Stimulated activated naive B cell treated with anti-CD40 and anti-IgM and Interleukin-4, amounts not matched to agents 10 μg/mL and 1 μg/mL and 100 μg/mL, for 72 hours (primary cell): Measurements from ENCODE around the gene RNF44.

Experiments used
- ATAC-seq, 2 donors: fragments of 150-1000 bp; cut with Tn5 transposase; replicated peaks; 2 replicates each; pipeline ENCODE4 v1.10.0; 2021; ENCODE audit warnings: moderate library complexity in 1 of 2
- DNase-seq: peaks from one replicate; pipeline ENCODE4 v3.0.0; 2021
- H3K27ac Mint-ChIP-seq: one replicate; pipeline ENCODE4 v1.8.0; 2022; ENCODE audit warnings: mild to moderate bottlenecking, mixed read lengths
- H3K27me3 Mint-ChIP-seq, 2 donors: one replicate each; pipeline ENCODE4 v1.8.0; 2022; ENCODE audit warnings: mixed read lengths in 2 of 2
- H3K36me3 Mint-ChIP-seq, 2 donors: one replicate each; pipeline ENCODE4 v1.8.0; 2022; ENCODE audit warnings: mixed read lengths in 2 of 2, mild to moderate bottlenecking in 1 of 2
- H3K4me1 Mint-ChIP-seq, 2 donors: one replicate each; pipeline ENCODE4 v1.8.0; 2022; ENCODE audit warnings: mixed read lengths in 2 of 2, mild to moderate bottlenecking in 1 of 2
- H3K4me3 Mint-ChIP-seq, 2 donors: one replicate each; pipeline ENCODE4 v1.8.0; 2022; ENCODE audit warnings: mild to moderate bottlenecking in 2 of 2, mixed read lengths in 2 of 2, moderate library complexity in 1 of 2
- H3K9me3 Mint-ChIP-seq, 2 donors: one replicate each; pipeline ENCODE4 v1.8.0; 2022; ENCODE audit warnings: mixed read lengths in 2 of 2, mild to moderate bottlenecking in 1 of 2

RNF44 gene

GRCh38 chr5:176527246-176528222 is 9.7 kb downstream of the RNF44 start:
- DNase-seq (no peak), ATAC-seq (no peak)
- Mint-ChIP-seq H3K4me3 (no peak overlapping the region), H3K27ac (no peak overlapping the region), H3K4me1 (peaks cover 24 to 39% of the 10 kb centered on the region in 2 donors), H3K27me3 (no peaks in the 10 kb centered on the region), H3K36me3 (peaks cover 28% of the 10 kb centered on the region in 2 donors), H3K9me3 (no peaks in the 10 kb centered on the region)

GRCh38 chr5:176526462-176526861 is 10.7 kb downstream of the RNF44 start:
- Mint-ChIP-seq H3K36me3 (peaks cover 28% of the 10 kb centered on the region in 2 donors), H3K27me3 (no peaks in the 10 kb centered on the region), H3K4me3 (no peak overlapping the region), H3K4me1 (peaks cover 21 to 35% of the 10 kb centered on the region in 2 donors), H3K27ac (no peak overlapping the region), H3K9me3 (no peaks in the 10 kb centered on the region)
- DNase-seq, result no peak
- ATAC-seq, result no peak

- DNase-seq (no peak), ATAC-seq (no peak)
- peaks cover 17 to 33% of the 10 kb centered on the region in 2 donors for H3K4me1 Mint-ChIP-seq
- no peak overlapping the region for H3K4me3 Mint-ChIP-seq
- no peaks in the 10 kb centered on the region for H3K9me3 Mint-ChIP-seq
- peaks cover 23 to 24% of the 10 kb centered on the region in 2 donors for H3K36me3 Mint-ChIP-seq
- H3K27ac Mint-ChIP-seq, result no peak overlapping the region
- no peaks in the 10 kb centered on the region for H3K27me3 Mint-ChIP-seq
Observed at GRCh38 chr5:176525677-176526076, 11.5 kb downstream of the RNF44 start.

GRCh38 chr5:176524987-176525386 is 12.2 kb downstream of the RNF44 start:
- Mint-ChIP-seq H3K27me3 (no peaks in the 10 kb centered on the region), H3K4me3 (no peak overlapping the region), H3K36me3 (peaks cover 23% of the 10 kb centered on the region in 2 donors), H3K9me3 (no peaks in the 10 kb centered on the region), H3K27ac (no peak overlapping the region), H3K4me1 (peaks cover 15 to 34% of the 10 kb centered on the region in 2 donors)
- ATAC-seq, result no peak
- no peak for DNase-seq

- Mint-ChIP-seq H3K27ac (no peak overlapping the region), H3K9me3 (no peaks in the 10 kb centered on the region), H3K36me3 (peaks cover 15 to 17% of the 10 kb centered on the region in 2 donors), H3K27me3 (no peaks in the 10 kb centered on the region), H3K4me1 (peaks cover 9 to 26% of the 10 kb centered on the region in 2 donors), H3K4me3 (no peak overlapping the region)
- DNase-seq (no peak), ATAC-seq (no peak)
Observed at GRCh38 chr5:176524138-176524537, 13.1 kb downstream of the RNF44 start.

GRCh38 chr5:176521699-176522263 is 15.4 kb downstream of the RNF44 start:
- Mint-ChIP-seq H3K4me3 (no peak overlapping the region), H3K9me3 (no peaks in the 10 kb centered on the region), H3K4me1 (peaks cover 7 to 28% of the 10 kb centered on the region in 2 donors), H3K27me3 (no peaks in the 10 kb centered on the region), H3K27ac (no peak overlapping the region), H3K36me3 (peaks cover 2 to 5% of the 10 kb centered on the region in 2 donors)
- ATAC-seq (no peak), DNase-seq (no peak)

GRCh38 chr5:176521286-176521685 is 15.9 kb downstream of the RNF44 start:
- peaks cover 7 to 28% of the 10 kb centered on the region in 2 donors for H3K4me1 Mint-ChIP-seq
- DNase-seq (no peak), ATAC-seq (no peak)
- H3K27ac Mint-ChIP-seq, result no peak overlapping the region
- no peaks in the 10 kb centered on the region for H3K9me3 Mint-ChIP-seq
- no peaks in the 10 kb centered on the region for H3K27me3 Mint-ChIP-seq
- H3K36me3 Mint-ChIP-seq, result peaks cover 2 to 5% of the 10 kb centered on the region in 2 donors
- no peak overlapping the region for H3K4me3 Mint-ChIP-seq

GRCh38 chr5:176519810-176520720 is 17.1 kb downstream of the RNF44 start:
- H3K4me1 Mint-ChIP-seq, result peaks cover 10 to 34% of the 10 kb centered on the region in 2 donors
- ATAC-seq (no peak), DNase-seq (no peak)
- H3K27ac Mint-ChIP-seq, result no peak overlapping the region
- no peaks in the 10 kb centered on the region for H3K9me3 Mint-ChIP-seq
- H3K36me3 Mint-ChIP-seq, result no peaks in the 10 kb centered on the region
- H3K4me3 Mint-ChIP-seq, result no peak overlapping the region
- H3K27me3 Mint-ChIP-seq, result no peaks in the 10 kb centered on the region

- no peaks in the 10 kb centered on the region for H3K27me3 Mint-ChIP-seq
Observed at GRCh38 chr5:176517053-176517661, 20.0 kb downstream of the RNF44 start.

GRCh38 chr5:176515396-176515795 is 21.8 kb downstream of the RNF44 start:
- no peak overlapping the region for H3K4me3 Mint-ChIP-seq
- no peaks in the 10 kb centered on the region for H3K27me3 Mint-ChIP-seq
- H3K36me3 Mint-ChIP-seq, result no peaks in the 10 kb centered on the region
- ATAC-seq (peak; percentile 38 to 41), DNase-seq (no peak)
- peaks cover 15 to 32% of the 10 kb centered on the region in 2 donors for H3K4me1 Mint-ChIP-seq
- H3K27ac Mint-ChIP-seq, result peak overlapping the region; percentile 69
- peaks cover 0 to 2% of the 10 kb centered on the region in 2 donors for H3K9me3 Mint-ChIP-seq

More at GRCh38 chr5:176517053-176517661, 20.0 kb downstream of the RNF44 start:
- no peak overlapping the region for H3K4me3 Mint-ChIP-seq
- ATAC-seq (no peak), DNase-seq (no peak)
- H3K4me1 Mint-ChIP-seq, result peaks cover 17 to 39% of the 10 kb centered on the region in 2 donors
- no peak overlapping the region for H3K27ac Mint-ChIP-seq
- H3K9me3 Mint-ChIP-seq, result peaks cover 0 to 2% of the 10 kb centered on the region in 2 donors
- H3K36me3 Mint-ChIP-seq, result no peaks in the 10 kb centered on the region

GRCh38 chr5:176514244-176514950 is 22.8 kb downstream of the RNF44 start:
- Mint-ChIP-seq H3K4me3 (peak overlapping the region; percentile 46 to 48), H3K27ac (peak overlapping the region; percentile 86), H3K4me1 (peaks cover 15 to 32% of the 10 kb centered on the region in 2 donors), H3K36me3 (peaks cover 2 to 9% of the 10 kb centered on the region in 2 donors), H3K9me3 (peaks cover 0 to 2% of the 10 kb centered on the region in 2 donors), H3K27me3 (no peaks in the 10 kb centered on the region)
- ATAC-seq, result peak; percentile 70 to 80
- no peak for DNase-seq

GRCh38 chr5:176513788-176514187 is 23.4 kb downstream of the RNF44 start:
- Mint-ChIP-seq H3K4me3 (no peak overlapping the region), H3K4me1 (peaks cover 15 to 32% of the 10 kb centered on the region in 2 donors), H3K27me3 (no peaks in the 10 kb centered on the region), H3K27ac (peak overlapping the region; percentile 32), H3K36me3 (peaks cover 4 to 15% of the 10 kb centered on the region in 2 donors), H3K9me3 (peaks cover 0 to 2% of the 10 kb centered on the region in 2 donors)
- DNase-seq (no peak), ATAC-seq (no peak)

GRCh38 chr5:176508603-176509002 is 28.6 kb downstream of the RNF44 start:
- no peak for DNase-seq
- H3K4me3 Mint-ChIP-seq, result no peak overlapping the region
- no peak overlapping the region for H3K27ac Mint-ChIP-seq
- H3K4me1 Mint-ChIP-seq, result peaks cover 1 to 7% of the 10 kb centered on the region in 2 donors
- no peaks in the 10 kb centered on the region for H3K27me3 Mint-ChIP-seq
- no peaks in the 10 kb centered on the region for H3K9me3 Mint-ChIP-seq
- peaks cover 41 to 60% of the 10 kb centered on the region in 2 donors for H3K36me3 Mint-ChIP-seq
- no peak for ATAC-seq
